HG03064 (cell line): ENCODE results near the gene PYHIN1.
A peak's percentile ranks its signal among the peaks of the same experiment; 100 is the strongest.

Source experiments
- ATAC-seq: cut with Tn5 transposase; IDR thresholded peaks from one replicate; pipeline ENCODE4 v1.9.1; 2021; ENCODE audit warnings: low read depth; ENCODE audit not compliant: unreplicated experiment

The PYHIN1 gene

GRCh38 chr1:159011751-159012150 lies 80.4 kb downstream of the PYHIN1 start:
- no peak for ATAC-seq

GRCh38 chr1:159012495-159012894 lies 81.1 kb downstream of the PYHIN1 start:
- ATAC-seq = no peak

DNA sequence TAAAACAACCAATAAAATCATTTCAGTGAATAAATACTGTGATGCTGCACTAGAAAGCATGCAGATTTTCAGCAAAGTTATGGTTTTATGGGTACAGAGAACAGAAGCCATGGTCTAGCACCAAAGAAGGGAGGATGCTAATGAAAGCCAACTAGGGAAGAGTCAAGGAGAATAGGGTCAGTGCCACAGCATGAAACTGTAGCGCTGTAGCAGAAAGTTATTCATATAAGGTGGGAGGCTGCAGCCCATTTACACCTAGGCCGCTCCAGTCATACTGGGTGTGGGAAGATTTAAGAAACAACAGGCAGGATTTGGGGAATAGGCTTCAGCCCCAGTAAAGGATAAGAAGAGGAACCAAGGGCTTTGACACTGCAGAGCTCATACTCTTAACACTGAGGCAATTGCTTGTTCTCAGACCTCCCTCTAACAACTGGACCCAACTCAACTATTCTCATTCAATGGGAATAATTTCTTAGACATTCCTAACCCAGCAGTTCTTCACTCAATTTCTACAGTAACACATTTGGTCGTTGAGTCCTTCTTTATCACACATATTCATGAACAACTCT lies 82.7 kb downstream of the PYHIN1 start:
- ATAC-seq = no peak

GRCh38 chr1:159014851-159015250 lies 83.5 kb downstream of the PYHIN1 start:
- no peak for ATAC-seq

DNA sequence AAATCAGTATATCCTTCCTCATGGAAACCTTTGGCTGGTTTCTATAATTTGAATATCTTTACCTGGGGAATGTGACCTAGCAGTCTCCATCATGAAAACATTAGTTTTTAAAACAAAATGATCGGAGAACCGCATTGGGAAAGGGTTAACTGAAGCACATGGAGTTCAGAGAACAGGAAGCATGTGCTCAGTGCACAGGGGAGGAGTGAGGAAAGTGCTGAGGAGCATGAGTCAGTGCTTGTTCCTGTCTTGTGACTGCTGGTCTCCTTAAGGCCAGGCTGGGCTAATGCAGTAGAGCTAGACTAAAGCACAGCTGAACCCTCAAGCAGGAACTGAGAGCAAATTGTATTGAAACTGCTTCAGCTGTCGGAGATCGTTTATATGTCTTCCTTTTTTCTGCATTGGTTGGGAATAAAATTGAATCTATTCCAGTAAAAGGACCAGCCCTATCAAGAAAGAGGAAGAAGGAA lies 84.1 kb downstream of the PYHIN1 start:
- ATAC-seq = peak; percentile 92

GRCh38 chr1:159023723-159024122 lies 92.4 kb downstream of the PYHIN1 start:
- no peak for ATAC-seq

DNA sequence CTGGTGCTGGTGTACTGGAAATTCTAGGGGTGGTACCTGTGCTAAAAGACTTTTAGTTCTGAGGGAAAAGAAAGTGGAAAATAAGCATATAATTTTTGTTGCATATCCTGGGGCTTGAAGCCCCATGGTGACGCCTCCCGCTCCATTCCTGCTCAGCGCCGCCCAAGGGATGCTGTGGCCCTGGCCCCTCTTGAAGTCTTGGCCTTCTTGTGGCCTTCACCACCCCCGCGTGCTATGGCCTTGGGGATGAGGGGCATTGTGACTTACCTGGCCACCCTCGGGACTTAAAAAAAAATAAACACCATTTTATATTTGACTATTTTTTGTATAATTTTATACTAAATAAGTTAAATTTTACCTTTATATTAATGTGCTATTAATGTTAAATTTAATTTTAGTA lies 93.7 kb downstream of the PYHIN1 start:
- ATAC-seq = no peak
